Keratinocyte (primary cell): ENCODE data around the gene ANGPTL8.

Source experiments
- EZH2 ChIP-seq: IDR thresholded peaks from one replicate; pipeline ENCODE4 v1.6.1; 2012; ENCODE audit warnings: inconsistent platforms, mild to moderate bottlenecking, low read length, moderate library complexity
- TF ChIP-seq, protein P1 (sequence below), 3 experiments: IDR thresholded peaks in 1 of 3; conservative IDR thresholded peaks in 1 of 3; optimal IDR thresholded peaks in 1 of 3; 2 replicates in 2 of 3; 3 replicates in 1 of 3; pipeline versions ENCODE3 to v1.5.1; 2011; ENCODE audit warnings: low read length in 3 of 3, mild to moderate bottlenecking in 3 of 3, moderate library complexity in 2 of 3, control low read depth in 1 of 3, inconsistent platforms in 1 of 3; ENCODE audit not compliant: insufficient read depth in 2 of 3; ENCODE audit errors: extremely low read depth in 1 of 3

DNA sequence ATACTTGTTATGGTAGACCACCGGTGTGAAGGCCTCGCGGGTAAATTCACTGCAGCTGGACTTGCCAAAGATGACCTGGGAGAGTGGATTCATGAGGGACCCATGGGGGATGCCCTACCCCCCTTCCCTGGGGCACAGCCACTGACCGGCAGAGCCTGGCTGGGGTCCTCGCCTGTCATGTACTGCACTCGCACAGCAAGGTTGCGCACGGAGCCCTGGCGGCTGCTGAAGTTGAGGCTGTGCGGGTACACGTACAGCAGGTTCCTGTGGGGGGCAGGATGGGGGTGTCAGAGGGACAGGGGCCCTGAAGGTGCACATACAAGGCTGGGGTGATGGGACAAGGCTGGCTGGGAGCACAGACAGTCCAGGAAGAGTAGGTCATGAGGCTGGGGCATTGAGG, 1.4 kb upstream of the ANGPTL8 start:
- TF ChIP-seq, protein P1, sequence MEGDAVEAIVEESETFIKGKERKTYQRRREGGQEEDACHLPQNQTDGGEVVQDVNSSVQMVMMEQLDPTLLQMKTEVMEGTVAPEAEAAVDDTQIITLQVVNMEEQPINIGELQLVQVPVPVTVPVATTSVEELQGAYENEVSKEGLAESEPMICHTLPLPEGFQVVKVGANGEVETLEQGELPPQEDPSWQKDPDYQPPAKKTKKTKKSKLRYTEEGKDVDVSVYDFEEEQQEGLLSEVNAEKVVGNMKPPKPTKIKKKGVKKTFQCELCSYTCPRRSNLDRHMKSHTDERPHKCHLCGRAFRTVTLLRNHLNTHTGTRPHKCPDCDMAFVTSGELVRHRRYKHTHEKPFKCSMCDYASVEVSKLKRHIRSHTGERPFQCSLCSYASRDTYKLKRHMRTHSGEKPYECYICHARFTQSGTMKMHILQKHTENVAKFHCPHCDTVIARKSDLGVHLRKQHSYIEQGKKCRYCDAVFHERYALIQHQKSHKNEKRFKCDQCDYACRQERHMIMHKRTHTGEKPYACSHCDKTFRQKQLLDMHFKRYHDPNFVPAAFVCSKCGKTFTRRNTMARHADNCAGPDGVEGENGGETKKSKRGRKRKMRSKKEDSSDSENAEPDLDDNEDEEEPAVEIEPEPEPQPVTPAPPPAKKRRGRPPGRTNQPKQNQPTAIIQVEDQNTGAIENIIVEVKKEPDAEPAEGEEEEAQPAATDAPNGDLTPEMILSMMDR (optimal IDR thresholded peaks at IDR 0.05 in 1 of 3, IDR thresholded peaks at IDR 0.05 in 1 of 3, conservative IDR thresholded peaks at IDR 0.05 in 1 of 3; ENCODE audit: extremely low read depth in 1 of 3, insufficient read depth in 2 of 3, low read length in 3 of 3): no peak
- TF ChIP-seq EZH2: no peak
